ENCODE measurements around the gene GPR143. TPM values are rescaled to one million over a fixed set of nuclear protein-coding genes. Genes with fewer than 3 reads are reported as not detected.
A peak's percentile ranks its signal among the peaks of the same experiment; 100 is the strongest.
"Not testable (repeated sequence)": the region's sequence is repeated elsewhere in the genome, so short reads cannot be mapped to it uniquely, and the experiment has no call there.

The GPR143 gene
- total RNA-seq, 1 experiment from 2014 or later, result 4.3 TPM

DNA sequence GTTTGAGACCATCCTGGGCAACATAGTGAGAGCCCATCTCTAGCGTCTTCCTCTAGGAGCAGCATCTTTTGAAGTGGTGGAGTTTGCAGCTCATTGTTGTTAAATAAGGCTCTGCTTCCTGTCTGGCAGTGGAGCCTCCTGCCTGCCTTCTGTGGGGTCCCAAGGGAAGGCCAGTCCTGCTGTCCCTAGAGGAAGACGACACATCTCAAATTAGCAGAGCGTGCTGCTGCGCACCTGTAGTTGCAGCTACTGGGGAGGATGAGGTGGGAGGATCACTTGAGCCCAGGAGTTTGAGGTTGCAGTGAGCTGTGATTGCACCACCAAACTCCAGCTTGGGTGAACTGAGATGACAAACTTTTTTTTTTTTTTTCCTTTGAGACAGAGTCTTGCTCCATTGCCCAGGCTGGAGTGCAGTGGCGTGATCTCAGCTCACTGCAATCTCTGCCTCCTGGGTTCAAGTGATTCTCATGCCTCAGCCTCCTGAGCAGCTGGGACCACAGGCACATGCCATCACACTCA is 2.7 kb upstream of the GPR143 start:
- DNase-seq (ENCODE audit: low read depth), result not testable (repeated sequence)

DNA sequence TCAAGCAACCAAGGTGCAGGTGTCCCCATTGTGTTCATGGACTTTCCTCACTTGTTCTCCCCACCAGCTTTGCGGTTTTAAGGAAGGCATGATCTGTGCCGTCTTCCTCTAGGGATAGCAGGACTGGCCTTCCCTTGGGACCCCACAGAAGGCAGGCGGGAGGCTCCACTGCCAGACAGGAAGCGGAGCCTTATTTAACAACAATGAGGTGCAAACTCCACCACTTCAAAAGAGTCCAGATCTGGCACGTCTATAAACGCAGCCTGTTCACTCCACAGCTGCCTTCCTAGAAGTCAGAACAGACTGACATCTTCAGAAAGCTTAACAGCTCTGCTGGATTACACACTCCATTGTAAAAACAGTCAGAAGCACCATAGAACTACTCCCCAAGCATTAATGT is 1.7 kb upstream of the GPR143 start:
- DNase-seq (ENCODE audit: low read depth), result no peak

DNA sequence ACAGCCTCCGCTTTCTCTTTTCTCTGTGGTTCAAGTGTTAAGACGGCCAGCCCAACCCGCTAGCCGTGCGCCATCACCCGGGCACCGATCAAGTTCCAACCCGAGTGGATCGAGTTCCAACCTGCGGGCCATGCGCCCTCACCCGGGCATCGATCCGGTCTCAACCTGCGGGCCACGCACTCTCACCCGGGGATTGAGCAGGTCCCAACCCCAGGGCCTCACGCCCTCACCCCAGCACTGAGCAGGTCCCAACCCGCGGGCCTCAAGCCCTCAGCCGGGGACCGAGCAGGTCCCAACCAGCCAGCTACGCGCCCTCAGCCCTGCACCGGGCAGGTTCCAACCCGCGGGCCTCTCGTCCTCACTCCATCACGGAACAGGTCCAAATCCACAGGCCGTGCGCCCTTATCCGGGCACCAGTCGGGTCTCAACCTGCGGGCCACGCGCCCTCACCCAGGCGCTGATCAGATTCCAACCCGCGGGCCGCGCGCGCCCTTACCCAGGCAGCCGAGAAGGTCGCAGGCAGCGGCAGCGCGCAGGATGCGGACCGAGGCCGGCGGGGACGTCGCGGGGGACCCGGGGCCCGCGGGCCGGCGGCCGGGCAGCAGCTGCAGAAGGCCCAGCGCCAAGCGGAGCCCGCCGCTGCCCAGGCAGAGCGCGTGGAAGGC is 443 bp downstream of the GPR143 start:
- DNase-seq (ENCODE audit: low read depth), result peak; percentile 50

GRCh38 chrX:9759337-9759736 is 6.3 kb downstream of the GPR143 start:
- DNase-seq (ENCODE audit: low read depth), result no peak

GRCh38 chrX:9758021-9758638 is 7.5 kb downstream of the GPR143 start:
- DNase-seq (ENCODE audit: low read depth), result peak; percentile 1

GRCh38 chrX:9757366-9757765 is 8.3 kb downstream of the GPR143 start:
- DNase-seq (ENCODE audit: low read depth), result no peak

GRCh38 chrX:9749146-9749692 is 16.4 kb downstream of the GPR143 start:
- no peak for DNase-seq (ENCODE audit: low read depth)

DNA sequence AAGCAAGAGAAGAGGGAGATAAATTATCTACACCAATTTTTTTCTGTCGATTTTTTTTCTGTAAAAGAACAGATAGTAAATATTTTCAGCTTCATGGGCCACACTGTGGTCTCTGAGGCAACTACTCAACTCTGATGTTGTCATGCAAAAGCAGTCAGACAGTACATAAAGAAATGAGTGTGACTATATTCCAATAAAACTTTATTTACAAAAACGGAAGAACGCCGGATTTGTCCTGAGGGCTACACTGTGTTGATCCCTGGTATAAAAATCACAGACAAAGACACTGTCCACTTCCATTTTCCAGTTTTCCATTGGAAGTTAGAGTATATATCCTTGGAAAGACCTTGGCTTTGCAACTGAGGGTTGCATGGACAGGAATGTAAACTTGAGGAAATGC is 18.0 kb downstream of the GPR143 start:
- DNase-seq (ENCODE audit: low read depth), result no peak

DNA sequence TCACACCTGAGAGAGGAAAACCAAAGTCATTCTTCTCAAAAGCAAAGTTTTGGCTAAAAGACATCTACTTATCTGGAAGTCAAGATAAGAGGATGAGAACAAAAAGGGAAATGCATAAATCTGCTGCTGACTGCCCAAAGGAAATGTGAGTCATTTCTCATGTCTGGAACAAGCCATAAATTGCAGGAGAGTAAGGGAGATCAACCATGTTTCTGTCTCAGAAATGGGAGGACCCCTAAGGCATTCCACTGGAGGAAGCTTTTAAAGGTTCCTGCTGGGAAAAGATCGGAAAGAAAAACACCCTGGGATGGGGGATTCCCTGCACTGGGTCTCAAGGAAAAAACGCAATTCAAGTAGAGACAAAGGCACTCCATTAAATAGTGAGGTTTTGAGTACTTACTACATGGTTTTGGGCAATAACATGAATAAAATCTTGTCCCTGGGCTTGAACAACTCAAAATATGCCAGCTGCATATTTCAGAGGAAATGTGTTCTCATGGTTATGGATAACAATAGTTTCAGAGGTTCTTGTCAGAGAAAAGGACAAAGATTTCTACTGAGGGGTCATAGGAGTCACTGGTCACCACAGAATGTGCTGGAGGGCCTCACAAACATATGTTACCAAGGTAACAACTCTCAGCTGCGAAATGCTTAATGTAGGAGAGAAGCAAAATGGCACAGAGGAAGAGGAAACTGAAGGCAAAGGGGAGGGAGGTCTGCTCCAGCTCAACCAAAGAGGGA is 19.3 kb downstream of the GPR143 start:
- DNase-seq (ENCODE audit: low read depth), result peak; percentile 89

DNA sequence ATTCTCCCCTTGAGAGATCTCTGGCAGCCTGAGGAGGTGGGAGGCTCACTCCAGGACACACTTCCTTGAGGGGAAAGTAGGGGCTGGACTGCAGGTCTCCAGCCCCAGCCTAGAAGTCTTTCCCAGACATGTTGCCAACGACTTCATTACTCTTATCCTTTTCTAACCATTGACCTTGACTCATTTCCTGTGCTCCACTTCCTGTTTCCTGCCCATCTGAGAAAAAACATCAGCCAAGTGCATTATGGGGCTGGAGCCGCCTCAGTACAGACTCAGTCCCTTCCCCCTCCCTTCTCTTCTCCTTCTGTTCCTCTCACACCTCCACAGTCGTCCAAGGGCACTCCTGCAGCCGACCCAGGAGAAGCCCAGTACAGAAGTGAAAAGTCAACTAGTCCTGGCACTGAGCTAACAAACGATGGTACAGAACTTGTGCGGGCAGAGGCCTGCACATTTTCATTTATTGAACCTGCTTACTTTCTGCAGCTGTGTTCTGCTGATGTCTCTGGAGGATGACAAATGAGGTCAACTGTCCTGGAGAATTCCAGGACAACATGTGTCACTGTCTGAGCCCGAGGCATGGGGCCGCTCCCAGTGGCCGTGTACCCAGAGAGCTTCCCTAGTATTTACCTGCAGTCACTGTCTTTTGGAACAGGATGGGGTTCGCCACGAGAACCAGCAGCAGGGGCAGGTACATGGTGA is 20.1 kb downstream of the GPR143 start:
- DNase-seq (ENCODE audit: low read depth), result peak; percentile 82

DNA sequence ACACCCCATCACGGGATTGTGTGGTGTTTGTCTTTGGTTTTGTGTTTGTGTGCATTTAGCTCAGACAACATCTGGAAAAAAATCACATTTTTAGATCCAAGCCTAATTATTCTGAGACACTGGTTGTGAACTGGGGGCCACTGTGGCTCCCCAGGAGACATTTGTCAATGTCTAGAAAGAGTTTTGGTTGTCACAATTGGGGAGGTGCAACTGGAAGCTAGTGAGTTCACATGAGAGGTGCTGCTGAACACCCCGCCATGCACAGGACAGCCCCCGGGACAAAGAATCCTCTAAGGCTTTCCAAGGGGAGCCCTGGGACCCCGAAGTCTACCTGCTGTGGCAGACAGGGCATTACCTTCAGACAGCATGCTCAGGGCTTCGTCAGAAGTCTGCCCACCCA is 26.5 kb downstream of the GPR143 start:
- DNase-seq (ENCODE audit: low read depth), result no peak

DNA sequence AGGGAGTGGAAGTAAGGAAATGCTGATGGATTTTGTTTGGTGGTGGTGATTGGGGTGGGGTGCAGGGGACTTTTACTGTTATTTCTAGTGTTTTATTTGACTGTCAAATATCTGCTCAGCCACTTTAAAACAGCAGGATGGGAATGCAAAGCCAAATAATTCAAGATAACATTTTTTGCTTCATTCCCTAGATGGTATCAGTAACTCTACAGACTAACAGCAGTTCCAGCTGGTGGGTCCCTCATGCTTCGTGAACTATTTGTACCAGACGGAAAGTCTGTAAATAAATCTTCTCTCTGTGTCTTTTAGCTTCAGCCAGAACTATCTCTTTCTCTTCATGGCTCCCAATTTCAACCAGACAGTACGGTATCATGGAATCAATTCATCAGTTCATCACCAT is 27.5 kb downstream of the GPR143 start:
- no peak for DNase-seq (ENCODE audit: low read depth)

DNA sequence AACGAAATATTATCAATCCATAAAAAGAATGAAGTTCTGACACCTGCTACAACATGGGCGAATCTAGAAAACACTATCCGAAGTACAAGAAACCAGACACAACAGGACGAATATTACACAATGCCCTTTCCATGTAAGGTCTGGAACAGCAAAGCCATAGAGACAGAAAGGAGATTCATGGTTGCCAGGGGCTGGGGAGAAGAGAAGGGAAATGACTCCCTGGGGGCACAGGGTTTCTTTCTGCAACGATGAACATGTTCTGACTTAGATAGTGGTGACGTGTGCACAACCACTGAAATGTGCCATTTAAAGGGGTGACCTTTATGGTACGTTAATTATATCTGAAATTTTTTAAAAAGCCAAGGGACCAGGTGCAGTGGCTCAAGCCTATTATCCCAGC is 28.3 kb downstream of the GPR143 start:
- no peak for DNase-seq (ENCODE audit: low read depth)

- DNase-seq (ENCODE audit: low read depth), result no peak
Observed at GRCh38 chrX:9730752-9731151, 34.9 kb downstream of the GPR143 start.

- no peak for DNase-seq (ENCODE audit: low read depth)
Observed at GRCh38 chrX:9730078-9730477, 35.6 kb downstream of the GPR143 start.

GRCh38 chrX:9729171-9729885 is 36.3 kb downstream of the GPR143 start:
- DNase-seq (ENCODE audit: low read depth), result peak; percentile 72

DNA sequence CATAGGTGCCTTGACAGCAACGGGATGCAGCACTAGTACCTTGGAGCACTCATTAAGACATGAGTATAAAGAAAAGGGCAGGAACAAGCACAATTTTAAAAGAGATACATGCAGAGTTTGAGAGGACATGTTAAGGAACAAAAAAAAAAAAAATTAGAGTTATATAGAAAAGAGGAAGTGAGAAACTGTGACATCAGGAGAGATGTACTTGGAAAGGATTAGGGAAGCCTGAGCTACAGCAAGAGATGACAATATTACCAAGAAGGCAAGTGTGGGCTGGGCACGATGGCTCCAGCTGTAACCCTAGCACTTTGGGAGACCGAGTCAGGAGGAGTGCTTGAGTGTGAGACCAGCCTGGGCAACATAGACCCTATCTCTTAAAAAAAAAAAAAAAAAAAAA is 37.4 kb downstream of the GPR143 start:
- no peak for DNase-seq (ENCODE audit: low read depth)

- DNase-seq (ENCODE audit: low read depth), result no peak
Observed at GRCh38 chrX:9724711-9725110, 40.9 kb downstream of the GPR143 start.

DNA sequence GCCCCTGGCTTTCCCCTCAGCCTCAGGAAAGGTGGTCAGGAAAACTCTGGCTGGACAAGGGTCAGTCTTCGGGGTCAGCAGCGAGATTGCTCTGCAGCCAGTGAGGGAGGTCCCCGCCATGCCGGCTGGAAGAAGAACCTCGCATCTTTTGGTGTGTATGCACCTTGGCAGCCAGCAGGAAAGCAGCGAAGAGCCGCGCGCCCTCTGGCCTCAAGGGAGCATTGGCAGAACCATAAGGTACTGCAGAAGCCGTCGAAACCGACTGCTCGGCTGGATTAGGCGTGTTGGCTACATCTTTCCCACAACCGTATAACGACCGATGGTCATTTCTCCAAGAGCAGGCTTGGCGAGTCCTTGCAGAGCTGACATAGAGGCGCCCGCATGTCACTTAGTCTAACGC is 48.3 kb downstream of the GPR143 start:
- no peak for DNase-seq (ENCODE audit: low read depth)

DNA sequence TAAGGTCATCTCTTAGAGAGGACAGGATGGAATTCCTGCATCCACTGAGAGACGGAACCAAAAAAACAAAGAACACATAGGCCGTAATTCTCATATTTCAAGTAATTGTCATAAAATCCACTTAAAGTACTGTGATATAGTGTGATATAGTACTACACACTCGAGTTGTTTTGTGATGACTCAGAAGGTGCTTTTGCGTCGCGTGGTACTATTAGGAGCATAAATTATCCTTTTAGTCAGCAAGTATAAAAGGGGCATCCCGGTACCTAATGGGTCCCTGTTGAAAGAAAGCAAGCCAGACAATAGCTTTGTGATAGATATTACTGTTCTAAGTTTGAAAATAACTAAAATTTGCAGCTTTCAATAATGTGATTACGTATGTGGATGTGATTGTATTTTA is 55.3 kb downstream of the GPR143 start:
- DNase-seq (ENCODE audit: low read depth), result no peak

DNA sequence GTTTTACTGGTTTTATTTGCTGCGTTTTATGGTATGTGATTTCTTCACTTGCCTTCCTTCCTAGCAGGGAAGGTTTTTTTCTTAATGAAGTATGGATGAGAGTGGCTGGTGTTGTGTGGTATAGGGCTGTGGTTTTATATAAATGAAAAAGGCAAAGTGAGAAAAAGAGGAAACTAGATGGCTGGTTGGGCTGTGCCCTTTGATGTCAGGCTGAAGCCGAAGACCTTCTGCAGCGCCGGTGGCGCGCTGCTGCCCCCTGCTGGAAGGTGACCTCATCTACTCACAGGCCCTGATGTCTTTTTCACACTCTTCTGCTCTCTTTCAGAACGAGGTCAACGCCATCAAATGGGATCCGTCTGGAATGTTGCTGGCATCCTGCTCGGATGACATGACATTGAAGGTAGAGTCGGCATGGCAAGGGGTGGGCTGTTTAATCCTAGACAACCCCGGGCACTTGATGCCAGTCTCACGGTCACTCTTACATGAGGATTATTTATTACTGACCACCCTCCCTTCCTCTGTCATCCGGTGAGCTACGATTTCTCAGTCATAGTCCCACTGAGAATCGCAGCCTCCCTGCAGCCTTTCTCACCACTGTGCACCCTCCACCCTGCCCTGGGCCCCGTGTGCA is 56.6 kb downstream of the GPR143 start:
- DNase-seq (ENCODE audit: low read depth), result peak; percentile 68
